Lower lobe of right lung (tissue), 2 donors: Measurements from ENCODE around the gene GAN. TPM values are rescaled to one million over a fixed set of nuclear protein-coding genes. Genes with fewer than 3 reads are reported as not detected.

Experiments
- ATAC-seq, 2 donors: fragments of 200-7000 bp; cut with Tn5 transposase; one replicate each; pipeline ENCODE4 v1.9.1; 2020 to 2022; ENCODE audit warnings: mild to moderate bottlenecking in 2 of 2, moderate library complexity in 2 of 2
- DNase-seq: peaks from one replicate; pipeline ENCODE4 v3.0.0-alpha.2; 2020
- H3K27ac ChIP-seq: fragments of 200-600 bp; one replicate; pipeline ENCODE4 v1.8.0; 2022
- H3K27me3 ChIP-seq: fragments of 200-600 bp; one replicate; pipeline ENCODE4 v1.8.0; 2022; ENCODE audit warnings: low read depth
- H3K36me3 ChIP-seq: fragments of 200-600 bp; one replicate; pipeline ENCODE4 v1.8.0; 2022; ENCODE audit warnings: mild to moderate bottlenecking
- H3K4me1 ChIP-seq: fragments of 200-600 bp; one replicate; pipeline ENCODE4 v1.8.0; 2022
- H3K4me3 ChIP-seq: fragments of 200-600 bp; one replicate; pipeline ENCODE4 v1.8.0; 2022; ENCODE audit warnings: mild to moderate bottlenecking
- H3K9me3 ChIP-seq: fragments of 200-600 bp; one replicate; pipeline ENCODE4 v1.8.0; 2022
- intact Hi-C: fragments of 100-400 bp; cut with DNase I; formaldehyde crosslinking; loops from one replicate; pipeline ENCODE4 v1.11.0; 2022
- total RNA-seq: library from RNA; stranded (reverse); fragmentation: NEBNext Ultra II Directional; extraction: Animal tissue kit (Norgen Biotek cat#: 25700); gene quantifications from one replicate; pipeline ENCODE4 v1.2.1, GENCODE V29; 2021
- TF ChIP-seq, protein P1 (sequence below): fragments of 200-600 bp; IDR thresholded peaks from one replicate; pipeline ENCODE4 v1.8.0; 2022; ENCODE audit warnings: antibody characterized with exemption, mild to moderate bottlenecking
- donor health status: DM: no; HTN: yes; CAD: no; lungs with severe emphysema.

The GAN gene
- total RNA-seq, 1 donor from 2014 or later = 6.5 TPM

GRCh38 chr16:81286190-81286589, 28.6 kb upstream of the GAN start:
- TF ChIP-seq, protein P1, sequence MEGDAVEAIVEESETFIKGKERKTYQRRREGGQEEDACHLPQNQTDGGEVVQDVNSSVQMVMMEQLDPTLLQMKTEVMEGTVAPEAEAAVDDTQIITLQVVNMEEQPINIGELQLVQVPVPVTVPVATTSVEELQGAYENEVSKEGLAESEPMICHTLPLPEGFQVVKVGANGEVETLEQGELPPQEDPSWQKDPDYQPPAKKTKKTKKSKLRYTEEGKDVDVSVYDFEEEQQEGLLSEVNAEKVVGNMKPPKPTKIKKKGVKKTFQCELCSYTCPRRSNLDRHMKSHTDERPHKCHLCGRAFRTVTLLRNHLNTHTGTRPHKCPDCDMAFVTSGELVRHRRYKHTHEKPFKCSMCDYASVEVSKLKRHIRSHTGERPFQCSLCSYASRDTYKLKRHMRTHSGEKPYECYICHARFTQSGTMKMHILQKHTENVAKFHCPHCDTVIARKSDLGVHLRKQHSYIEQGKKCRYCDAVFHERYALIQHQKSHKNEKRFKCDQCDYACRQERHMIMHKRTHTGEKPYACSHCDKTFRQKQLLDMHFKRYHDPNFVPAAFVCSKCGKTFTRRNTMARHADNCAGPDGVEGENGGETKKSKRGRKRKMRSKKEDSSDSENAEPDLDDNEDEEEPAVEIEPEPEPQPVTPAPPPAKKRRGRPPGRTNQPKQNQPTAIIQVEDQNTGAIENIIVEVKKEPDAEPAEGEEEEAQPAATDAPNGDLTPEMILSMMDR = no peak
- DNase-seq (no peak), ATAC-seq (no peak)
- H3K4me1 ChIP-seq = no peaks in the 10 kb centered on the region
- H3K4me3 ChIP-seq = no peak overlapping the region
- H3K9me3 ChIP-seq = no peaks in the 10 kb centered on the region
- no peak overlapping the region for H3K27ac ChIP-seq
- intact Hi-C loops = no loop called here
- no peaks in the 10 kb centered on the region for H3K36me3 ChIP-seq
- no peaks in the 10 kb centered on the region for H3K27me3 ChIP-seq

GRCh38 chr16:81291117-81291516, 23.6 kb upstream of the GAN start:
- H3K27ac ChIP-seq = no peak overlapping the region
- no peak for DNase-seq
- H3K9me3 ChIP-seq = no peaks in the 10 kb centered on the region
- TF ChIP-seq, protein P1 = no peak
- intact Hi-C loops = no loop called here
- no peak for ATAC-seq
- H3K27me3 ChIP-seq = no peaks in the 10 kb centered on the region
- no peaks in the 10 kb centered on the region for H3K4me1 ChIP-seq
- no peaks in the 10 kb centered on the region for H3K36me3 ChIP-seq
- no peak overlapping the region for H3K4me3 ChIP-seq

GRCh38 chr16:81292936-81293335, 21.8 kb upstream of the GAN start:
- H3K4me3 ChIP-seq = no peak overlapping the region
- TF ChIP-seq, protein P1 = no peak
- no peaks in the 10 kb centered on the region for H3K9me3 ChIP-seq
- no peaks in the 10 kb centered on the region for H3K36me3 ChIP-seq
- no peaks in the 10 kb centered on the region for H3K4me1 ChIP-seq
- H3K27me3 ChIP-seq = no peaks in the 10 kb centered on the region
- no peak overlapping the region for H3K27ac ChIP-seq
- DNase-seq = no peak
- intact Hi-C loops = no loop called here
- ATAC-seq = no peak

DNA sequence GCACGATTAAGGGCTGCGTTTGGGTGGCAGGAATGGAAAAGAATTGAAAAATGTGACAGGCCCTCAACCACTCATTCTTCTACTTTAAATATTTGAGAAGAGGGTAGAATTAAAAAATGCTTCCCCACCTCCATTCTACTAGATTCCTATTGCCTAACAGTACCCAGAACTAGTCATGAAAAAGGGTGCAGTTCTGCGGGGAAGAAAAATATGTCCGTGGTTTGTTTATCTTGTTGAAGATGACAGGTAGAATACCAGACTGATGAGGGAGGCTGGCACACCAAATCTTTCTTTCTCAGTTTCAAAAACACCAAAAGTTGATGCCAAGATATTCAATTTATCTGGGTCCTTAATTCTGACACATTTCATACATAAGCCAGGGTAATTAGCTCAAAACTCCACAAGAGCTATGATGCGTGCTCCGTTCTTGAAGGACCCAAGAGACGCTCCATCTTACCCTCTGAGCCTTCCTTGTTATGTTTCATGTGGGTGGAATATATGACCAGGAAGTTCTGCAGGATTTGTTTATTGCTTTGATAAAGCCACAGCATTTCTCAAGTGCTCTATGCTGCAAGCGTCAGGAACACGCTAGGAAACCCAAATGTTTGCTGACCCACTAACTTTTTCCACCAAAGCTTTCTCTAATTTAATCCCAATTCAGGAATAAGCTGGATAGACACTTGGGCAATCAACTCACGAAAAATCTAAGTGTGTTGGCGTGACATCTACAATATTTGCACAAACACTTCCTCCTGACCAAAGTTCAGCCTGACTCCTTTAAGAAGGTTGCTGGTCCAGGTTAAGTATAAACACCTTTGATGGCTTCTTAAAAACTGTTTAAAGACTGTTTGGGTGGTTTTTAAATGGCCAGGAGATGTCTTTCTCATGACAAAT, 20.6 kb upstream of the GAN start:
- Histone ChIP-seq H3K27me3 (no peaks in the 10 kb centered on the region), H3K27ac (no peak overlapping the region), H3K9me3 (no peaks in the 10 kb centered on the region), H3K4me1 (no peaks in the 10 kb centered on the region), H3K36me3 (no peaks in the 10 kb centered on the region), H3K4me3 (no peak overlapping the region)
- TF ChIP-seq, protein P1 = no peak
- no peak for ATAC-seq
- intact Hi-C loops = no loop called here
- no peak for DNase-seq

- Histone ChIP-seq H3K27ac (no peak overlapping the region), H3K9me3 (no peaks in the 10 kb centered on the region), H3K4me1 (no peaks in the 10 kb centered on the region), H3K36me3 (no peaks in the 10 kb centered on the region), H3K27me3 (no peaks in the 10 kb centered on the region), H3K4me3 (no peak overlapping the region)
- TF ChIP-seq, protein P1 = no peak
- intact Hi-C loops = no loop called here
- DNase-seq = no peak
- no peak for ATAC-seq
Observed at GRCh38 chr16:81296631-81297030, 18.1 kb upstream of the GAN start.
